ENCODE data around the gene ZNF76.

DNA sequence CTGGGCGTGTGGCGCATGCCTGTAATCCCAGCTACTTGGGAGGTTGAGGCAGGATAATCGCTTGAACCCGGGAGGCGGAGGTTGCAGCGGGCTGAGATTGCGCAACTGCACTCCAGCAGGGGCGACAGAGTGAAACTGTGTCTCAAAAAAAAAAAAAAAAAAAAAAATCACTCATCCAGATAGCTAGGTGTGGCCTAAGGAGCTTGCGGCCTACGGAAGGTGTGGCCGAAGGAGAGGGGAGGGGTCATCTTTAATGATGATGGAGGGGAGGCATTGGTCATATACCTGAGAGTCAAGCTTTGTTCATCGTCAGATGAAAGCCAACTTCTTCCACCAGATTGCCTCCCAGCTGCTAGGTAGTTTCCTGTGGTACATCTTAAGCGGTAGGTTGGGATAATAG is 82.0 kb downstream of the ZNF76 start:
- no peak for TF ChIP-seq BACH1 (IDR thresholded peaks at IDR 0.05; ENCODE audit: borderline replicate concordance)
- TF ChIP-seq, protein P1, sequence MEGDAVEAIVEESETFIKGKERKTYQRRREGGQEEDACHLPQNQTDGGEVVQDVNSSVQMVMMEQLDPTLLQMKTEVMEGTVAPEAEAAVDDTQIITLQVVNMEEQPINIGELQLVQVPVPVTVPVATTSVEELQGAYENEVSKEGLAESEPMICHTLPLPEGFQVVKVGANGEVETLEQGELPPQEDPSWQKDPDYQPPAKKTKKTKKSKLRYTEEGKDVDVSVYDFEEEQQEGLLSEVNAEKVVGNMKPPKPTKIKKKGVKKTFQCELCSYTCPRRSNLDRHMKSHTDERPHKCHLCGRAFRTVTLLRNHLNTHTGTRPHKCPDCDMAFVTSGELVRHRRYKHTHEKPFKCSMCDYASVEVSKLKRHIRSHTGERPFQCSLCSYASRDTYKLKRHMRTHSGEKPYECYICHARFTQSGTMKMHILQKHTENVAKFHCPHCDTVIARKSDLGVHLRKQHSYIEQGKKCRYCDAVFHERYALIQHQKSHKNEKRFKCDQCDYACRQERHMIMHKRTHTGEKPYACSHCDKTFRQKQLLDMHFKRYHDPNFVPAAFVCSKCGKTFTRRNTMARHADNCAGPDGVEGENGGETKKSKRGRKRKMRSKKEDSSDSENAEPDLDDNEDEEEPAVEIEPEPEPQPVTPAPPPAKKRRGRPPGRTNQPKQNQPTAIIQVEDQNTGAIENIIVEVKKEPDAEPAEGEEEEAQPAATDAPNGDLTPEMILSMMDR (IDR thresholded peaks at IDR 0.05 in 2 of 3, conservative IDR thresholded peaks at IDR 0.05 in 1 of 3; ENCODE audit: control insufficient read depth in 2 of 3, extremely low read depth in 1 of 3, insufficient read depth in 1 of 3, low read depth in 3 of 3, low read length in 3 of 3), result no peak
- TF ChIP-seq SP1 (IDR thresholded peaks at IDR 0.05; ENCODE audit: low read depth, low read length), result no peak
- TF ChIP-seq GATAD2B (conservative IDR thresholded peaks at IDR 0.05; ENCODE audit: low read depth), result no peak
- TF ChIP-seq EGR1 (IDR thresholded peaks at IDR 0.05; ENCODE audit: borderline replicate concordance in 1 of 2, low read depth in 2 of 2, low read length in 2 of 2), result no peak
- TF ChIP-seq, protein P2, sequence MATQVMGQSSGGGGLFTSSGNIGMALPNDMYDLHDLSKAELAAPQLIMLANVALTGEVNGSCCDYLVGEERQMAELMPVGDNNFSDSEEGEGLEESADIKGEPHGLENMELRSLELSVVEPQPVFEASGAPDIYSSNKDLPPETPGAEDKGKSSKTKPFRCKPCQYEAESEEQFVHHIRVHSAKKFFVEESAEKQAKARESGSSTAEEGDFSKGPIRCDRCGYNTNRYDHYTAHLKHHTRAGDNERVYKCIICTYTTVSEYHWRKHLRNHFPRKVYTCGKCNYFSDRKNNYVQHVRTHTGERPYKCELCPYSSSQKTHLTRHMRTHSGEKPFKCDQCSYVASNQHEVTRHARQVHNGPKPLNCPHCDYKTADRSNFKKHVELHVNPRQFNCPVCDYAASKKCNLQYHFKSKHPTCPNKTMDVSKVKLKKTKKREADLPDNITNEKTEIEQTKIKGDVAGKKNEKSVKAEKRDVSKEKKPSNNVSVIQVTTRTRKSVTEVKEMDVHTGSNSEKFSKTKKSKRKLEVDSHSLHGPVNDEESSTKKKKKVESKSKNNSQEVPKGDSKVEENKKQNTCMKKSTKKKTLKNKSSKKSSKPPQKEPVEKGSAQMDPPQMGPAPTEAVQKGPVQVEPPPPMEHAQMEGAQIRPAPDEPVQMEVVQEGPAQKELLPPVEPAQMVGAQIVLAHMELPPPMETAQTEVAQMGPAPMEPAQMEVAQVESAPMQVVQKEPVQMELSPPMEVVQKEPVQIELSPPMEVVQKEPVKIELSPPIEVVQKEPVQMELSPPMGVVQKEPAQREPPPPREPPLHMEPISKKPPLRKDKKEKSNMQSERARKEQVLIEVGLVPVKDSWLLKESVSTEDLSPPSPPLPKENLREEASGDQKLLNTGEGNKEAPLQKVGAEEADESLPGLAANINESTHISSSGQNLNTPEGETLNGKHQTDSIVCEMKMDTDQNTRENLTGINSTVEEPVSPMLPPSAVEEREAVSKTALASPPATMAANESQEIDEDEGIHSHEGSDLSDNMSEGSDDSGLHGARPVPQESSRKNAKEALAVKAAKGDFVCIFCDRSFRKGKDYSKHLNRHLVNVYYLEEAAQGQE (IDR thresholded peaks at IDR 0.05; ENCODE audit: low read depth, low read length), result no peak
- TF ChIP-seq TCF12 (IDR thresholded peaks at IDR 0.05; ENCODE audit: low read depth, low read length), result no peak

Data from GM12878 (cell line).